ENCODE data around the gene CYP19A1. TPM values are rescaled to one million over a fixed set of nuclear protein-coding genes. Genes with fewer than 3 reads are reported as not detected.
A peak's percentile ranks its signal among the peaks of the same experiment; 100 is the strongest.
"Not testable (repeated sequence)": the region's sequence is repeated elsewhere in the genome, so short reads cannot be mapped to it uniquely, and the experiment has no call there.

The CYP19A1 gene
- total and polyA plus RNA-seq, 2 donors (not counting 1 experiment from before 2014, with no cell fraction given): not detected

- H3K9me3 ChIP-seq (ENCODE audit: control extremely low read depth in 1 of 3, control insufficient read depth in 2 of 3, insufficient read depth in 1 of 3, low read length in 2 of 3): peaks cover 0 to 3% (median 0%) of the 10 kb centered on the region in 3 donors
- H3K79me2 ChIP-seq (ENCODE audit: control insufficient read depth, insufficient read depth, low read length): no peaks in the 10 kb centered on the region
- peaks cover 6% of the 10 kb centered on the region for H3K27me3 Mint-ChIP-seq
- no peaks in the 10 kb centered on the region for H4K20me1 ChIP-seq (ENCODE audit: control insufficient read depth, insufficient read depth, low read length, poor library complexity, severe bottlenecking)
- no peak overlapping the region for H3K4me3 ChIP-seq (ENCODE audit: control extremely low read depth in 1 of 5, extremely low read depth in 1 of 5, insufficient read depth in 1 of 5, low read depth in 2 of 5, low read length in 4 of 5)
- H3K9ac ChIP-seq (ENCODE audit: low read length): no peak overlapping the region
- TF ChIP-seq CTCF (IDR thresholded peaks at IDR 0.05) (no peak), EZH2 (IDR thresholded peaks at IDR 0.05; ENCODE audit: borderline replicate concordance, insufficient read depth, low read depth, low read length, poor library complexity, severe bottlenecking) (no peak)
- DNase-seq (no peak), ATAC-seq (ENCODE audit: low read depth) (no peak)
- no peak overlapping the region for H3K4me3 Mint-ChIP-seq
- no peaks in the 10 kb centered on the region for H3K27me3 ChIP-seq (replicated peaks in 1 of 4; ENCODE audit: control extremely low read depth in 1 of 4, control insufficient read depth in 3 of 4, insufficient read depth in 4 of 4, low read length in 3 of 4)
- peaks cover 8 to 14% of the 10 kb centered on the region in 2 donors for H3K4me1 ChIP-seq (ENCODE audit: control insufficient read depth in 2 of 2, insufficient read depth in 2 of 2, low read length in 2 of 2)
- POLR2A ChIA-PET: no interaction called here
- CTCF ChIA-PET: no interaction called here
- H2AFZ ChIP-seq (ENCODE audit: insufficient read depth, low read depth, low read length, poor library complexity, severe bottlenecking): no peak overlapping the region
- no peaks in the 10 kb centered on the region for H3K9me3 Mint-ChIP-seq (ENCODE audit: insufficient read depth)
- no peak overlapping the region for H3K27ac Mint-ChIP-seq
- no peaks in the 10 kb centered on the region for H3K36me3 ChIP-seq (replicated peaks in 1 of 2; ENCODE audit: control extremely low read depth in 1 of 2, control insufficient read depth in 1 of 2, extremely low read depth in 1 of 2, insufficient read depth in 2 of 2, low read length in 1 of 2)
- H3K27ac ChIP-seq (ENCODE audit: low read length in 2 of 2): no peak overlapping the region
- intact Hi-C loops (cut with micrococcal nuclease): loop anchor here (10.0 kb wide), 1 partner anchor 110 kb away; no protein-coding TSS in a partner anchor
- 57% methylated on average over 6 of the region's 6 CpGs for WGBS (ENCODE audit: insufficient coverage)
- peaks cover 14% of the 10 kb centered on the region for H3K4me1 Mint-ChIP-seq
- no peak overlapping the region for H3K4me2 ChIP-seq (replicated peaks; ENCODE audit: low read depth, low read length, poor library complexity, severe bottlenecking)
Observed at GRCh38 chr15:51284871-51285270, 53.5 kb downstream of the CYP19A1 start.

- TF ChIP-seq EZH2 (IDR thresholded peaks at IDR 0.05; ENCODE audit: borderline replicate concordance, insufficient read depth, low read depth, low read length, poor library complexity, severe bottlenecking) (no peak), CTCF (IDR thresholded peaks at IDR 0.05) (no peak)
- POLR2A ChIA-PET: no interaction called here
- Histone ChIP-seq H3K27ac (ENCODE audit: low read length in 2 of 2) (peak overlapping the region; percentile 4 to 55), H3K36me3 (replicated peaks in 1 of 2; ENCODE audit: control extremely low read depth in 1 of 2, control insufficient read depth in 1 of 2, extremely low read depth in 1 of 2, insufficient read depth in 2 of 2, low read length in 1 of 2) (no peaks in the 10 kb centered on the region), H3K79me2 (ENCODE audit: control insufficient read depth, insufficient read depth, low read length) (no peaks in the 10 kb centered on the region), H3K9me3 (ENCODE audit: control extremely low read depth in 1 of 3, control insufficient read depth in 2 of 3, insufficient read depth in 1 of 3, low read length in 2 of 3) (peaks cover 0 to 3% (median 0%) of the 10 kb centered on the region in 3 donors), H3K4me3 (ENCODE audit: control extremely low read depth in 1 of 5, extremely low read depth in 1 of 5, insufficient read depth in 1 of 5, low read depth in 2 of 5, low read length in 4 of 5) (no peak overlapping the region), H3K4me1 (ENCODE audit: control insufficient read depth in 2 of 2, insufficient read depth in 2 of 2, low read length in 2 of 2) (peaks cover 8 to 14% of the 10 kb centered on the region in 2 donors), H3K9ac (ENCODE audit: low read length) (peak overlapping the region; percentile 9), H4K20me1 (ENCODE audit: control insufficient read depth, insufficient read depth, low read length, poor library complexity, severe bottlenecking) (no peaks in the 10 kb centered on the region), H3K27me3 (replicated peaks in 1 of 4; ENCODE audit: control extremely low read depth in 1 of 4, control insufficient read depth in 3 of 4, insufficient read depth in 4 of 4, low read length in 3 of 4) (peaks cover 0 to 7% (median 3%) of the 10 kb centered on the region in 4 experiments), H2AFZ (ENCODE audit: insufficient read depth, low read depth, low read length, poor library complexity, severe bottlenecking) (peak overlapping the region; percentile 68), H3K4me2 (replicated peaks; ENCODE audit: low read depth, low read length, poor library complexity, severe bottlenecking) (peak overlapping the region; percentile 28)
- Mint-ChIP-seq H3K27me3 (peaks cover 8% of the 10 kb centered on the region), H3K27ac (peak overlapping the region; percentile 51), H3K9me3 (ENCODE audit: insufficient read depth) (no peaks in the 10 kb centered on the region), H3K4me1 (peaks cover 14% of the 10 kb centered on the region), H3K4me3 (peak overlapping the region; percentile 53)
- ATAC-seq (ENCODE audit: low read depth) (no peak), DNase-seq (peak; percentile 54)
- CTCF ChIA-PET: interaction anchor here (1.2 kb wide), 1 partner anchor 120 kb away, joined by 3 read pairs; no protein-coding TSS in a partner anchor
- WGBS (ENCODE audit: insufficient coverage): 28% methylated on average over 3 of the region's 6 CpGs
- intact Hi-C loops (cut with micrococcal nuclease): loop anchor here (10.0 kb wide), 1 partner anchor 112 kb away; no protein-coding TSS in a partner anchor
Observed at GRCh38 chr15:51283026-51283425, 55.4 kb downstream of the CYP19A1 start.

- H3K27me3 Mint-ChIP-seq; H3K4me3 ChIP-seq (ENCODE audit: control extremely low read depth in 1 of 5, extremely low read depth in 1 of 5, insufficient read depth in 1 of 5, low read depth in 2 of 5, low read length in 4 of 5); H3K27ac Mint-ChIP-seq; POLR2A ChIA-PET; H3K4me2 ChIP-seq (replicated peaks; ENCODE audit: low read depth, low read length, poor library complexity, severe bottlenecking); ATAC-seq (ENCODE audit: low read depth); CTCF ChIA-PET; H3K9me3 Mint-ChIP-seq (ENCODE audit: insufficient read depth); H3K27ac ChIP-seq (ENCODE audit: low read length in 2 of 2); H3K36me3 ChIP-seq (replicated peaks in 1 of 2; ENCODE audit: control extremely low read depth in 1 of 2, control insufficient read depth in 1 of 2, extremely low read depth in 1 of 2, insufficient read depth in 2 of 2, low read length in 1 of 2); H3K9ac ChIP-seq (ENCODE audit: low read length); H4K20me1 ChIP-seq (ENCODE audit: control insufficient read depth, insufficient read depth, low read length, poor library complexity, severe bottlenecking); H3K79me2 ChIP-seq (ENCODE audit: control insufficient read depth, insufficient read depth, low read length); H3K9me3 ChIP-seq (ENCODE audit: control extremely low read depth in 1 of 3, control insufficient read depth in 2 of 3, insufficient read depth in 1 of 3, low read length in 2 of 3); H3K27me3 ChIP-seq (replicated peaks in 1 of 4; ENCODE audit: control extremely low read depth in 1 of 4, control insufficient read depth in 3 of 4, insufficient read depth in 4 of 4, low read length in 3 of 4); DNase-seq: not testable (repeated sequence)
- H3K4me1 ChIP-seq (ENCODE audit: control insufficient read depth in 2 of 2, insufficient read depth in 2 of 2, low read length in 2 of 2): peaks cover 8 to 14% of the 10 kb centered on the region in 2 donors
- 79% methylated on average over 2 of the region's 2 CpGs for WGBS (ENCODE audit: insufficient coverage)
- peaks cover 14% of the 10 kb centered on the region for H3K4me1 Mint-ChIP-seq
- peak overlapping the region; percentile 53 for H3K4me3 Mint-ChIP-seq
- intact Hi-C loops (cut with micrococcal nuclease): loop anchor here (10.0 kb wide), 1 partner anchor 113 kb away; no protein-coding TSS in a partner anchor
- H2AFZ ChIP-seq (ENCODE audit: insufficient read depth, low read depth, low read length, poor library complexity, severe bottlenecking): peak overlapping the region; percentile 68
Observed at GRCh38 chr15:51282241-51282640, 56.2 kb downstream of the CYP19A1 start.
